Effector CD4-positive, alpha-beta T cell (primary cell): ENCODE data around the gene ADAMTS9.

Experiments used
- DNase-seq: peaks from one replicate; pipeline ENCODE4 v3.0.0-alpha.2; 2020

The ADAMTS9 gene

DNA sequence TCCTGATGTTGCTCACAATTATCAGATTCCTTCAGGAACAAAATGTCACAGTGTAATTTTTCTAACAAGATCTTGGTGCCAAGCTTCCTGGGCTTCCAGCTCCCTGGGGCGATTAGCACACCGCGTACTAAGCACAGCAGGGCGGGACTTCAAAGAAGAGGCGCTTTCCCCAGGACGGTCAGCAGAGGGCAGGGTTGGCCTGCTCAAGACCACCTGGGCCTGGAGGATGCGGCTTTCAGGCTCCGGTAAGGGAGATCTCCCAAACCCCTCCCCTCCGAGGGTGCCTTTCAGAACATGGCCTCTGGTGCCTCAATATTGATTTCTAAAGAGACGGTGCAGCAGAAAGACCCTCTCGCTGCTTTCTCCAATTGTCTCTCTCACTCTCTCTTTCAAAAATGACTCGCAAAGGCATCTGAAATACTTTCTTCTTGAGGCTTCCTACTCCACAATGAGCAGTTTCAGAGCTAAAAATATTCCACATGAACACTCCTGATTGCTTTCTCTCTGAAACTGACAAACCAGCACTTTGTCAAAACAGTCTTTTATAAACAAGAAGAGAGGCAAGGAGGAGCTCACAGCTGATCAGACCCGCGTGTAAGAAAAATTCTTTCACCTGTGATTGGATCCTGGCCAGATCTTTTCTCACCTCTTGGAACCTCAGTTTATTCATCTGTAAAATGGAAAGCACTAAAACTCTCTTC lies 154.0 kb downstream of the ADAMTS9 start:
- no peak for DNase-seq

DNA sequence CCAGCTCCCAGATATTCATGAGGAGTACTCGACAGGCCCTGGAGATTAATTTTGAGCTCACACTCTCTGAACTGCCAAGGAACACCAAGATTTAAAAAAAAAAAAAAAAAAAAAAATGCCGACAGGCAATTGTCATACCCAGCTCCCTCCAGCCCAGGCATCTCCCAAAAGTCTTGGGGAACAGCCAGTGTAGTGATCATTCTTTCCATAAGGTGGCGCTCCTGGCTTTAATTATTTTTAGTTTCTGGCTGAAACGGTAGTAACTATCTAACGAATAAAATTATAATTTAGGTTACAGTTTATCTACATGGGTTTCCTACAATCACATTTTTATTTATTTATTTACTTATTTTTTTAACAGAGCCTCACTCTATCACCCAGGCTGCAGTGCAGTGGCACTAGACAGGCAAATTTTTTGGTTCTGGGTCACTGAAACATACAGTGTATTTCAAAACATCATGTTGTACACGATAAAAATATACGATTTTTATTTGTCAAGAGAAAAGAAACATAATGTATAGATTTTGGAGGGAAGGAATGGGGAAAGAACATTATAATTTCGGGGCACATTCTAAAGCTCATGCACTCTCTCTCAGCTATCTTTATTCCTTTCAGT lies 157.3 kb downstream of the ADAMTS9 start:
- DNase-seq: no peak

DNA sequence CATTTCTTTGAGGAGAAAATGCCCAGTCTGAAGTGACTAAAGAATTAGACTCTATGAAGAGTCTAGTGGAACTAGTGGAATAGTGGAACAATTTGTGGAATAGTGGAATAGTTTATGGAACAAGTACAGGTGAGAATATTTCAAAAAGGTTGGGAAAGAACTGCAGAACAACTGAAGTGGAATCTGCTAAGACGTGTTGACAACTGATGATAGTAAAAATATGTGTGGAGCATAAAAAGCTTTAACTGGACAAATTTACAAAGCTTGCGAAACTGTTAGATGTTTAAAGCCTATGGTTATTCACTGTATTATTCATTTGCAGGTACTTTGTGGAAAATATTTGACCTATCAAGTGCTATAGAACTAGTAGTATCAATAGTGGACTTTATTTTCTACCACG lies 164.5 kb downstream of the ADAMTS9 start:
- DNase-seq: no peak

DNA sequence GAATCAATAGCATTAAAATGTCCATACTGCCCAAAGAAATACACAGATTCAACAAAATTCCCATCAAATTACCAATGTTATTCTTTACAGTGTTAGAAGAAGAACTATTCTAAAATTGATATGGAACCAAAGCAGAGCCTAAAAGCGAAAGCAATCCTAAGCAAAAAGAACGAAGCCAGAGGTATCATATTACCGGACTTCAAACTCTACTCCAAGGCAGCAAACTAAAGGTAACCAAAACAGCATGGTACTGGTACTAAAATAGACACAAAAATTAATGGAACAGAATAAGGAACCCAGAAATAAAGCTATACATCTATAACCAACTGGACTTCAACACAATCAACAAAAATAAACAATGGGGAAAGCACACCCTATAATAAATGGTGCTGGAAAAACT lies 167.5 kb downstream of the ADAMTS9 start:
- DNase-seq: no peak

DNA sequence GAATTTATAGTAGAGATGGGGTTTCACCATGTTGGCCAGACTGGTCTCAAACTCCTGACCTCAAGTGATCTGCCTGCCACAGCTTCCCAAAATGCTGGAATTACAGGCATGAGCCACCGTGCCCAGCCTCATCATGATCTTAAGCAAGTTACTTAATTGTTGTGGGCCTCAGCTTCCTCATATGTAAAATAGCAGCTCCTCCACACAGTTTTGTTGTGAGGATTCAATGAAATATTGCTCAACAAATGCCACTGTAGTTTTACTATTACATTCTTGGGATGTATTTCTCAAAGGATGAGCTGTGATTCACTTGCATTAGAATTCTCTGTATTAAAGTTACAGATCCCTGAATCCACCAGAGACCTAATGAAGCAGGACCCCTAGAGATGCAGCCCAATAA lies 168.8 kb downstream of the ADAMTS9 start:
- no peak for DNase-seq

DNA sequence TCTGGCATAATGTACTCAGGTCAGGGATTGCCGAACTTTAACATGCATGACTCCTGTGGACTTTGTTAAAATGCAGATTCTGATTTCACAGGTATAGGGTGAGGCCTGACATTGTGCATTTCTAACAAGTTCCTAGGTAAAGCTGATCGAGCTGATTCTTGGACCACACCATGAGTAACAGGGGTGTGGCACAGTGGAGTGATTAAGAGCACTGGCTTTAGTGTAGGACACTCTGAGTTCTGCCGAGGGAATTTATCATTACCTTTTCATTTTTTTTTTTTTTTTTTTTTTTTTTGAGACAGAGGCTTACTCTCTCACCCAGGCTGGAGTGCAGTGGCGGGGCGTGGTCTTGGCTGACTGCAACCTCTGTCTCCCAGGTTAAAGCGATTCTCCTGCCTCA lies 169.3 kb downstream of the ADAMTS9 start:
- no peak for DNase-seq

DNA sequence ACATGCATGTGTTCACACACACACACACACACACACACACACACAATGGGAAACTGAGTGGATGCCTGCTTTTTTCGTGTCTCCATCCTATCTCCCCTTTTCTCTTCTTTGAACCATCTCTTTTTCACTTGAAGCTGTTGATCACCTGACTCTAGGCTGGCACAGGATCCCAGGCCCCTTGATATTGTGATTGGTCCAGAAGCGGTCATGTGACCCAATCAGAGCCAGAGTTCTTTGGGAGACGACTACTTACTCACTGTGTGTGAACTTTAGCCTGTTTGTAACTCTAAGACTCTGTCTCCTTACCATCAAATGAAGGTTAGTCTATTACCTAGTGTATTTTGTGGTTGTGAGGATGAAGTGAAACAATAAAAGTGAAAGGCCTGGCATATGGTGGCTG lies 172.9 kb downstream of the ADAMTS9 start:
- no peak for DNase-seq

DNA sequence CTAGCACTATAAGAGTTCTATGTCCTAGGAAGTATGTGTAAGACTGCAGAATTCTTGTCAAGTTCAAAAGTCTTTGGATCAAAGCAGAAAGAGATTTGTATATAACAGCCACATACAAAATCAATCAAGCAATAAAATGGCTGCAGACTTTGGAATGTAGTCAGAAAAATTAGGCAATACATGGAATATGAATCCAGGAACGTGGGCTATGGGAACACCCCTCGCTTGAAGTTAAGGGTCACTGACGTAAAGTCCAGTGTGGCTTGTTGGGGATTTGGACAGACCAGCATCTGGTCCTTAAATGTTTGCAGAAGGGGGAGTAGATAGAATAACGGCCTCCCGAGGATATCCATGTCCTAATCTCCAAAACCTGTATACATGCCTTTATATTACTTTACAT lies 178.6 kb downstream of the ADAMTS9 start:
- no peak for DNase-seq

DNA sequence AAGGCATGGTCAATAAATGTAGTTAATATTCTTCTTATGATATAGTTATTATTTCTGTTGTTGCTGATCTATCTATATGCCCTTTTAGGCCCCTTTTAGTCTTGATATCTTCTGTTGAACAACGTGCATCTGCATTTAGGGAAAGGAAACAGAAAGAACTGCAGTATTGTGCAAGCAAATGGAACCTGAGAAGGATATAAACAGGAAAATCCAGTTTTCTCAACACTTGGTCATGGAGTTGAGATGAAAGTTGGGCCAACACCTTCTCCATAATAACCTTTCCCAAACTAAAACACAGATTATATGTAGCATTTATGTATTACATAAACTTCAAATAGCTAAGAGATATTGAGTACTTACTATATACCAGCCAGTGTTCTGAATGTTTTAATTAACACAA lies 179.7 kb downstream of the ADAMTS9 start:
- DNase-seq: no peak

DNA sequence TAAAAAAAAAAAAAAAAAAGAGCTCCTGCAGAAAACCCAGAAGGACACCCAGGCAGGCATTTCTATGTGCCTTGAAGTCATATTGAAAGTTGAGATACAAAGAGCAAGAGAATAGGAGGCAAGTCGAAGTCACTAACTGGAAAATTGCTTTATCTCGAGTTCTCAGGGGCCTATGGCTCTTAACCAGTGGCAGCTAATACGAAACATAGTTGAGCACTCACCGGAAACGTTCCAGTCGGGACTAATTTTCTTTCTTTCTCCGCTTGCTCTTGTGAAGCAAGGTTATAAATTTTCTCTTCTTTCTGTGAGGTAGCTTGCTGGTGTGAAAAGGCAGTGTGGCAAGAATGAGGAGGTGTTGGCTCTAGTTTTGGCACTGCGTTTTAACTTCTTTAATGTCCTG lies 181.5 kb downstream of the ADAMTS9 start:
- DNase-seq: no peak

DNA sequence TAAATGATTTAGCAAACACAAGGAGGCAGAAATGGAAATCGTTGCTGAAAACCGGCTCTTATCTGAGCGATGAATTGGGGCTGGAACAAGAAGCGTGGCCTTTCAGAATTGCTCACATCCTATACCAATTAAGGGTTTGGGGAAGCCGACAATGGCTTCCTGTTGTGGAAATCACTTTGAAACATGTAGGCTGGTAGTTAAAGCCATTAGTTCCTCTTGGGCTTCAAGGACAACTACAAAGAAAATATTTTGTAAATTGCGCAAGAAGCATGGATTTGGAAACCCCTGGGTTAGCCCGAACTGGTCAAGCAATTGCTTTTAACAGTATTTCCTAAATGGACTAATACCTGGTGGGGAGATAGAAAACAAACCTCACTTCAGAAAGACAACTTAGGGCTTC lies 182.4 kb downstream of the ADAMTS9 start:
- no peak for DNase-seq

DNA sequence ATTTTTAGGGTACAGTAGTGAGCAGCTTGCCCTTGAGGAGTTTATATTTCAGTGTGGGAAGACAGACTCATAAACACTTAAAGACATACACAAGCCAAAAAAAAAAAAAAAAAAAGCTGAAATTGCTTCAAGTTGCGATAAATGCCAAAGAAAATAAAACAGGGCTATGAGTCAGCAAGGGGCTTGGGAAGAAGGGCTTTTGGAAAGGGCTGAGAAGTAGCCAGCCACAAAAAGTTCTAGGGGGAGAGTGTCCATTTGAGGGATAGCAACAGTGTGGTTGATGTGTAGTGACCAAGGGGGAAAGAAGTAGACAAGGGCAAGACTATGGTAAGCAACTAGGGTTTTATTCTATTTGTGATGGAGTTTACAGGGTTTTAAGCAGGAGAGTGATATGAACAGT lies 185.5 kb downstream of the ADAMTS9 start:
- no peak for DNase-seq

DNA sequence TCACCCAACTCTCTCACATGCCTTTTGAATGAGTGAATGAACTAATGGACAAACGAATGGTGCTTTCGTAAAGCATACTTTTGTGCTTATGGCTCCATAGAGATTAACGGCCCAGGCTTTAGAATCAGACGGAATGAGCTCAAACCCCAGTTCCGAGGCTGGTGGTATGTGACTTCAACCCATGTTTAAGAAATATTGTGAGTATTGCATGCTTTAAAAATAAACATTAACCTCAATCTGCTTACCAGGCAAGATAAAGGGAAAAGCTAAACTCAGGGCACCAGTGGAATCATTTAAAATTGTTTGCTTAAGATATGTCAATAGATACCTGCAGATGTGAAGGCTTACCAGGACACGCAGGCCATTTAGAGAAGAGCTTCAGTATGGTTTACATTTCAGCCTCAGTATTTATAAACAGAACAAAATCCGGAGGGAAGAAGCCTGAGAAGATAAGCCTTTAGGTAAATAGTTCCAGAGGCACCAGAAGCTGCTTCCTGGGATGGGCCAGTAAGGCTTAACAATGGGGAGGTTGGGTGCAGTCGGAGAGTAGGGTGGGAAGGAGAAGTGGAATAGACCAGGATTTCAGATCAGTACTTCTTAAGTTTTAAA lies 186.4 kb downstream of the ADAMTS9 start:
- DNase-seq: no peak

DNA sequence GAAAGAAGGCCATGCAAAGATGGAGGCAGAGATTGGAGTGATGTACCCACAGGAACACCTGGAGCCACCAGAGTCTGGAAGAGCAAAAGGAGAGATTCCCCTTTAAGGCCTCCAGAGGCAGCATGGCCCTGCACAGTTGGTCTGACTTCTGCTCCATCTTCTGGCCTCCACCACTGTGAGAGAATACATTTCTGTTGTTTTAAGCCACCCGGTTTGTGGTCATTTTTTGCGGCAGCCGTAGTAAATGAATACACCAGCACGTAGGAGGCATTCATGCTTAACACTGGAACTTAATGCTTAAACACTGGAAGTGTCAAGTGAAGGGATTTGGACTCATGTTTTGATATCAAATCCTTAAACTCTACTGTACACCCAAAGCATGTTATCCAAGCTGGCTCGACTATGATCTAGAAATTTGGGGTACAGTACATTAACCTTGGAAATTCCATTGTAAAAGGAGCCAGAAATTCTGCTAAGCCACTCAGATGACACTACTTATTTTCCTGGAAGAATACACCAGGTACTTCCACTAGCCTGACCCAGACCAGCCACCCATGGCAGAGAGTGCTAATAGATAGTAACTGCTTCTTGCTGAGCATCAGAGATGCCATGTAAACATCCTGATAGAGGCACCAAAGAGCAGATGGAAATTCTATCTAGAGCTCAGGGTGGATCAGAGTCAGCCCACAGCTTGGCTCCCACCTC lies 190.9 kb downstream of the ADAMTS9 start:
- DNase-seq: no peak

DNA sequence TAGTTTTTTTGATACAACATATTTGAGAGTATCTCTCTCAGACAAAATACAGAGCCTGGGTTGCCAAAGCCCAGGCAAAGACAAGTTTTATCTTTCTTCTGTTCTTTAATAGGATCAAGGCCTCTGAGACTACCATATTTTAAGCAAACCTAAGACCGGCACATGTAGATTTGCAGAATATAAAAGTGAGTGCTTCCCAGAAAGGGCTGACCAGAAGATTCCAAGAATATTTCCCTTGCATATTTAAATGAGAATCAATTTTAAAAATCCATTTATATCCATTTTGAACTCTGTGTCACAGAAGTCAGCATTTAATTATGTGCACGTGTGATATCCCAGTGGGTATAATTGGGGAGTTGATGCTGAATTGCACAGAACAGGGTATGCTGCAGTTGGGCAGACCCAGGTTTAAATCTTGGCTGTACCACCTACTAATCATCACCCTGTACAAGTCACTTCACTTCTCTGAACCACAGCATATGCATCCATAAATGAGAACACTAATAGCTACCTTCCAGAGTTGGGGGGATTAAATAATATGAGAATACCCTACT lies 191.9 kb downstream of the ADAMTS9 start:
- DNase-seq: no peak

DNA sequence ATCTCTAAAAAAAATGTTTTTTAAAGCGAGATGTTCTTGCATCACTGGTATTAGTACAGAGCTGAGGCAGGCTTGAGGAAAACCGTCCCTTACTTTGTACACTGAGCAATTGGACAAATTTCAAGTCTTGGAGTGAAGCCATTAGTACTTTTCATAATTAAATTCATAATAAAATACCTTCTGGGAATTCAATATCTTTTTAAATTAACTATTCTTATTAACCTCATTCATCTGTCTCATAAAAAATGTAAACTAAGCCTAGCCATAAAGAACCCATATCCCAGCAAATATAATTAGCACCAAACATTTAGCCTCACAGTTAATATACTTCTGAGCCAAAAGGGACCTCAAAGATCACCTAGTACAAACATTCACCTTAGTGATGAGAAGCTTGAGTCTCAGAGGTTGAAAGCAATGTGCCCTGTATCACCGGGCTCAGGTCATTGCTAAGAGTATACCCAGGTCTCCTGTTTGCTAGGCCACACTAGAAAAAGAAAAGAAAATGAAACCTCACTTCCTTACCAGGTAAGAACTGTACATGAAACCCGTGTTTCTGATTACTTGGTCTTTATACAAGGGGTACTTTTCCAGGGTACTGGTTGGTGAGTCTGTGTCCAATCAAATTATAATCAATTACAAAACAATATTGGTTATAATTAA lies 192.5 kb downstream of the ADAMTS9 start:
- DNase-seq: no peak

DNA sequence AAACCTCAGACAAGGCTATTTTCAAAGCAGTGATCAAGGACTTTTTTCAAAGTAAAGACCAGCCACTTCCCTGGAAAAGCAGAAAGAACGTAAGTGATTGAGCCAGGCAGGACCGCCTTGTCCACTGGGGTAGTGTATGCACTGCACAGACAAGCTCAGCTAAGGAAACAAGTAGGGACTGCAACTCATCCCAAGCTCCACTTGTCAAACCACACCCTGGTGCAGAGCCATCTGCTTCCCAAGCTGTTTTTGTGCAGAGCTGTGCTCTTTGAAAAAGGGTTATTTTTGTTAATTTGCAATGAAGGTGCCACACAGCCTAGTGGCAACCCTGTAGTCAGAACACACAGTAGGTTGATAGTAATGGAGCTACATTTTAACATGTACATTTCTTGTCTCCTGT lies 193.3 kb downstream of the ADAMTS9 start:
- DNase-seq: no peak

DNA sequence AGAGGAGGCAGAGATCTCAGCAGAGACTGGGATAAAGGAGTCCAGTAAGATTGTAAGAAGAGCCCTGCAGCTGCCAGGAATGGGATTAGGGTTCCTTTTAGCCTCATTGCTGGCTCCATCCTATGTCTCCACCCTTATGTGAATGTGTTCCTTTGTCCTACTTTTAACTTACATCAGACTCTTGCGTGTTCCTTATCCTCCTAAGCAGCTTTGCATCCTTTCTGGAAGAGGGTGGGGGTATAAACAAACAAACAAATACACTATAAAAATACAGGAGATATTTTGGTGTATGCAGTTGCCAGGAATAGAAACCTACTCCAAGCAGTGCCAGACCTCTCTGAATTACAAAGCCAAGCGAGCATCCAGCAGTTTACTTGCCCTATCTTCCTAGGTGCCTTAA lies 194.7 kb downstream of the ADAMTS9 start:
- DNase-seq: no peak

DNA sequence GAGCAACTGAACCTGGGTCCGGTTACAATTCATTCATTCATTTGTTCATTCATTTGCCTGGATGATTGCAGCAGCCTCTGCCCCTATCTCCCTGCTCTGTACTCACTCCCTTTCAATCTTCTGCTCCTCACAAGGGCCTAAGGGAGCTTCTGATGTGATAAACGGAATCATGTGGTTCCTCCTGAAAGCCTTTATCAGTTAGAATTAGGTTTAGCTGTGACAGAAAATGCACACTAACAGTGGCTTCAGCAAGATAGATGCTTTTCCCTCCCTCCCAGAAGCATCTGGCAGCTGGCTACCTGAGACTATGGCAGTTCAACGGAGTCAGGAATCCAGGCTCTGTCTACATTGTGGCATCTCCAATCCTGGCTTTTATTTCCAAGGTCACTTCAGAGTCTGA lies 196.0 kb downstream of the ADAMTS9 start:
- DNase-seq: no peak

DNA sequence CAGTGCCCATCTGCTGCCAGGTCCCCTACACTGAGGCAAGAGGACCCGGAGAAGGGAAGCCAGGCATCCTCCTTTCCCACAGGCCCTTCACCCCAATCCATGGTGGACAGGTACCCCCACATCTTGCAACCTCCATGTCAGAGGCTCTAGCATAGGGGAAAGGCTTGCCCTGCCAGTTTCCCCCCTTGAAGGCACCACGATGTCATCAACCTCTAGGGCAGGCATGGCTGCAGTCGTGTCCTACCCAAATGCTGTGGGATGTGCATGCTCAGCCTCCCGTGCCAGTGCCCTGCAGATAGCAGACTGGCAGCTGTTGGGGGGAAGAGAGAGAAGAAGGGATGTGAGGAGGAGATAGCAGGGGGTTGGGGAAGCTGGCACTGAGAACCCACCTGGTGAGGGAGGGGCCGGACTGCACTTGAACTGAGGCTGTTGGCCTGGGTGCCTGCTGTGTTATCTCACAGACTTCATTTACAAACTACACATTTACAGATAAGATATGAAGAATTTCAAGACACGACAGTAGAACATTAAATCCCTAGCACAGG lies 197.5 kb downstream of the ADAMTS9 start:
- no peak for DNase-seq

DNA sequence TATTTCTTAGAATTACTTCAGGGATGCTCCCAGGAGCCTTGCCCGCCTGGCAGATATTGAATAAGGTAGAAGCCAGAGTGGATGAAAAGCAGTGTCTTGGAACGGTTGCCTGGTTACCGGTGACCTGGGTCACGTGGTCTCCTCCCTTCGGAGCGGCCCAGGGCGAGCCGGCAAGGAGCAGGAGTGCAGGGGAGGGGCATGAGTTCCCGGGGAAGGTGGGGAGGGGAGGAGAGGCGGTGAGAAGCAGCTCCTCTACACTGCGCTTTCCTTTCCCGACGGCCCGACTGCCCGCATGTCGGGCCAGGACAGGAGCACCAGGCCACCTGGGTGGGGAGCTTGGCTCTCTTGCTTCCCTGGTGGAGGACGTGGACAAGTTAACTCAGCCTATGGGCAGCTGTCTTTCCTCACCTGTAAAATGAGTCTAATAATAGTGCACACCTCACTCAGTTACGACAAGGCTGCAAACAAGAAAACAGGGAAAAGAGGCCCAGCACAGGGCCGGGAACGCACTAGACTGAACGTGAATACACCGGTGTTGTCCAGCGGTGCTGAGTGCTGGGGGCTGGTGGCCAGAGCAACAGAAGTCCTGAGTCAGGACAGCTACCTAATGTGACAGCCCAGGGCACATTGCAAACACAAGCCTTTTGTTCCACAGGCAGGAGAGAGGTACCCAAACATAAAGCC lies 198.3 kb downstream of the ADAMTS9 start:
- no peak for DNase-seq

DNA sequence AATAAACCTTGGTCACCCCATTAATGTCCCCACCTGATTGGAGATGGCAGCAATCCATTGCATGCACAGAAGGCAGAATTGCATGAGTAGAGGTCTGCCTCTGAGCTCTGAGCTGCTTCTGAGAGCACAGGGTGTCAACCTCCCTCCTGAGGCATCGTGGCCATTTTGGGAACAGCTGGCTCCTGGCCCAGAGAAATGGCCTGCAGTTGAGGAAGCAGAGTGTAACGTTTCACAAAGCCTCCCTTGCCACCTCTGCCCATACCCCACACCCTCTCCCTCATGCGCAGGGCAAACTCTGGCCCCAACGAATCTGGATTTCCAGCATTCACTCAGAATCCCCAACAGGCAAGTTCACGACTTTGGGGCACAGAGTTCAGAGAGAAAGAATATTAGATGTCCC lies 198.9 kb downstream of the ADAMTS9 start:
- DNase-seq: no peak
